Ectodermal cell (in vitro differentiated cells): ENCODE data around the gene TIPRL.
A peak's percentile ranks its signal among the peaks of the same experiment; 100 is the strongest.

ENCODE experiments used
- H3K27ac ChIP-seq: 2 replicates; pipeline ENCODE4 v1.7.0; 2013; ENCODE audit warnings: mild to moderate bottlenecking, low read depth, low read length; ENCODE audit not compliant: insufficient read depth, poor library complexity, severe bottlenecking
- H3K27me3 ChIP-seq: 2 replicates; pipeline ENCODE4 v1.7.0; 2013; ENCODE audit warnings: mild to moderate bottlenecking, low read length; ENCODE audit not compliant: insufficient read depth, control insufficient read depth, poor library complexity, severe bottlenecking
- H3K36me3 ChIP-seq: one replicate; pipeline ENCODE4 v1.7.0; 2013; ENCODE audit warnings: low read length; ENCODE audit not compliant: control insufficient read depth, insufficient read depth
- H3K4me1 ChIP-seq: one replicate; pipeline ENCODE4 v1.7.0; 2013; ENCODE audit warnings: low read length; ENCODE audit not compliant: control insufficient read depth, insufficient read depth
- H3K4me3 ChIP-seq: 2 replicates; pipeline ENCODE4 v1.7.0; 2013; ENCODE audit warnings: low read depth, low read length, control low read depth; ENCODE audit not compliant: insufficient read depth
- H3K9me3 ChIP-seq: 2 replicates; pipeline ENCODE4 v1.7.0; 2013; ENCODE audit warnings: mild to moderate bottlenecking, low read length, moderate library complexity; ENCODE audit not compliant: control insufficient read depth
- WGBS, 2 experiments: methylation state at CpG; one replicate each; pipeline ENCODE4 v1.1.7; 2013; ENCODE audit warnings: missing lambda C conversion rate in 2 of 2; 5-methylcytosine and 5-hydroxymethylcytosine counted together

Gene TIPRL

DNA sequence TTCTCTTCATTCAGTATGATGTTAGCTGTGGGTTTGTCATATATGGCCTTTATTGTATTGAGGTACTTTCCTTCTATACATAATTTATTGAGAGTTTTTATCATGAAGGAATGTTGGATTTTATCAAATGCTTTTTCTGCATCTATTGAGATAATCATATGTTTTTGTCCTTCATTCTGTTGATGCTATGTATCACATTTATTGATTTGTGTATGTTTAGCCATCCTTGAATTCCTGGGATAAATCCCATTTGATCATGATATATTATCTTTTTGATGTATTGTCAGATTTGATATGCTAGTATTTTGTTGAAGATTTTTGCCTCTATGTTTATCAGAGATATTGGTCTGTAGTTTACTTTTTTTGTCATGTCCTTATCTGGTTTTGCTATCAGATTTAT, 21.1 kb upstream of the TIPRL start:
- Histone ChIP-seq H3K27me3 (no peaks in the 10 kb centered on the region), H3K9me3 (no peaks in the 10 kb centered on the region), H3K36me3 (no peaks in the 10 kb centered on the region), H3K27ac (no peak overlapping the region), H3K4me3 (no peak overlapping the region), H3K4me1 (no peaks in the 10 kb centered on the region)

DNA sequence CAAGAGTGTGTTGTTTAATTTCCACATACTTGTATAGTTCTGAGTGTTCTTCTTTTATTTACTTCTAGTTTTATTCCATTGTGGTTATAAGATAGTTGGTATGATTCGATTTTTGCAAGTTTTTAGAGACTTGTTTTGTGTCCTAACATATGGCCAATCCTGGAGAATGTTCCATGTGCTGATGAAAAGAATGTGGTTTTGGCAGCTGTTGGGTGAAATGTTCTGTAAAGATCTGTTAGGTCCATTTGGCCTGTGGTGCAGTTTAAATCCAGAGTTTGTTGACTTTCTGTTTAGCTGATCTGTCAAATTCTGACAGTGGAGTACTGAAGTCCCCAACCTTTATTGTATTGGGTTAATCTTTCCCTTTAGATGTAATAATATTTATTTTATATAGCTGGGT, 19.5 kb upstream of the TIPRL start:
- no peaks in the 10 kb centered on the region for H3K4me1 ChIP-seq
- no peak overlapping the region for H3K4me3 ChIP-seq
- no peaks in the 10 kb centered on the region for H3K36me3 ChIP-seq
- WGBS, 2 experiments, result 71 to 88% methylated on average over 1 of the region's 1 CpG
- no peaks in the 10 kb centered on the region for H3K9me3 ChIP-seq
- no peak overlapping the region for H3K27ac ChIP-seq
- no peaks in the 10 kb centered on the region for H3K27me3 ChIP-seq

- no peak overlapping the region for H3K4me3 ChIP-seq
- no peak overlapping the region for H3K27ac ChIP-seq
- H3K27me3 ChIP-seq, result no peaks in the 10 kb centered on the region
- WGBS, 2 experiments, result 100% methylated on average over 1 of the region's 1 CpG
- no peaks in the 10 kb centered on the region for H3K36me3 ChIP-seq
- H3K9me3 ChIP-seq, result no peaks in the 10 kb centered on the region
- no peaks in the 10 kb centered on the region for H3K4me1 ChIP-seq
These were observed 18.8 kb upstream of the TIPRL start for GRCh38 chr1:168159979-168160378.

DNA sequence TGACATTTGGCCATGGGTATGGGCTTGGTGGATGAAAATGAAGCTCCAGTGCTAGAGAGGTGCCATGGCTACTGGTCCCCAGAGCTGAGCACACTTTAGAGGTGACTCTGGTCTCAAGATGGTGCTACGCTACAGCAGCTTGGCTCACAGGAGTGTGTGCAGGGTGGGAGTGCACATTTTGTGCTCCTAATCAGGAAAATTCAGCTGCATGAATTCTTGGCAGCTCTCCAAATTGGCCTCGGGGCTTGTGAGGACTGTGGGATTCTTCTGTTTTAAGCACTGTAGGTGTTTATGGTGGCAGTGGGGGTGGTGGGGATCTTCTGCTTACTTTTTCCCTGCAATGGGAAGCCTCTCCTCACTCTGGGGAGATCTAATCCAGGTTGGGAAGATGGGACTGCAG, 17.3 kb upstream of the TIPRL start:
- Histone ChIP-seq H3K4me3 (no peak overlapping the region), H3K4me1 (no peaks in the 10 kb centered on the region), H3K27me3 (no peaks in the 10 kb centered on the region), H3K36me3 (no peaks in the 10 kb centered on the region), H3K9me3 (no peaks in the 10 kb centered on the region), H3K27ac (no peak overlapping the region)
- WGBS, 2 experiments, result 89 to 94% methylated on average over 2 of the region's 2 CpGs

GRCh38 chr1:168163670-168164069, 15.1 kb upstream of the TIPRL start:
- no peaks in the 10 kb centered on the region for H3K9me3 ChIP-seq
- 88% methylated on average over 3 of the region's 3 CpGs for WGBS, 2 experiments
- H3K27ac ChIP-seq, result no peak overlapping the region
- no peak overlapping the region for H3K4me3 ChIP-seq
- no peaks in the 10 kb centered on the region for H3K27me3 ChIP-seq
- no peaks in the 10 kb centered on the region for H3K36me3 ChIP-seq
- H3K4me1 ChIP-seq, result no peaks in the 10 kb centered on the region

DNA sequence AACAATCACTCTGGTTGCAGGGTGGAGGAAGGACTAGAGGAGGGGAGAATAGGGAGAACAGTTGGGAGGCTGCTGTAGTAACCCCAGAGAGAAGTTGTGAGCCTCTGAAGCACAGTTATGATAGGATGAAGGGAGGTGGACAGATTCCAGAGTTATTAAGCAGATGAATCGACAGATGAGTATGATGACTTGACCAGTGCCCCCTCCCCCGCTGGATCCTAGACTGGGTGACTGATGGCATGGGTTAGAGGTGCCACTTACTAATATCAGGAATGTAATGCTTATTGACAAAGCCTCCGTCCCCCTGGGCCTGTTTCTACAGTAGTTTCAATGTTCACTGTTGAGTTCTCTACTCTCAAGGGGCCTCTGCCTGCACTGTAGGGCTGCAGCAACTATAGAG, 14.0 kb upstream of the TIPRL start:
- Histone ChIP-seq H3K9me3 (no peaks in the 10 kb centered on the region), H3K4me1 (no peaks in the 10 kb centered on the region), H3K27ac (no peak overlapping the region), H3K36me3 (no peaks in the 10 kb centered on the region), H3K4me3 (no peak overlapping the region), H3K27me3 (no peaks in the 10 kb centered on the region)
- WGBS, 2 experiments, result 89 to 92% methylated on average over 3 of the region's 3 CpGs

GRCh38 chr1:168167806-168168205, 11.0 kb upstream of the TIPRL start:
- no peaks in the 10 kb centered on the region for H3K27me3 ChIP-seq
- H3K27ac ChIP-seq, result no peak overlapping the region
- no peak overlapping the region for H3K4me3 ChIP-seq
- H3K9me3 ChIP-seq, result no peaks in the 10 kb centered on the region
- WGBS, 2 experiments, result 73 to 85% methylated on average over 2 of the region's 2 CpGs
- no peaks in the 10 kb centered on the region for H3K4me1 ChIP-seq
- no peaks in the 10 kb centered on the region for H3K36me3 ChIP-seq

DNA sequence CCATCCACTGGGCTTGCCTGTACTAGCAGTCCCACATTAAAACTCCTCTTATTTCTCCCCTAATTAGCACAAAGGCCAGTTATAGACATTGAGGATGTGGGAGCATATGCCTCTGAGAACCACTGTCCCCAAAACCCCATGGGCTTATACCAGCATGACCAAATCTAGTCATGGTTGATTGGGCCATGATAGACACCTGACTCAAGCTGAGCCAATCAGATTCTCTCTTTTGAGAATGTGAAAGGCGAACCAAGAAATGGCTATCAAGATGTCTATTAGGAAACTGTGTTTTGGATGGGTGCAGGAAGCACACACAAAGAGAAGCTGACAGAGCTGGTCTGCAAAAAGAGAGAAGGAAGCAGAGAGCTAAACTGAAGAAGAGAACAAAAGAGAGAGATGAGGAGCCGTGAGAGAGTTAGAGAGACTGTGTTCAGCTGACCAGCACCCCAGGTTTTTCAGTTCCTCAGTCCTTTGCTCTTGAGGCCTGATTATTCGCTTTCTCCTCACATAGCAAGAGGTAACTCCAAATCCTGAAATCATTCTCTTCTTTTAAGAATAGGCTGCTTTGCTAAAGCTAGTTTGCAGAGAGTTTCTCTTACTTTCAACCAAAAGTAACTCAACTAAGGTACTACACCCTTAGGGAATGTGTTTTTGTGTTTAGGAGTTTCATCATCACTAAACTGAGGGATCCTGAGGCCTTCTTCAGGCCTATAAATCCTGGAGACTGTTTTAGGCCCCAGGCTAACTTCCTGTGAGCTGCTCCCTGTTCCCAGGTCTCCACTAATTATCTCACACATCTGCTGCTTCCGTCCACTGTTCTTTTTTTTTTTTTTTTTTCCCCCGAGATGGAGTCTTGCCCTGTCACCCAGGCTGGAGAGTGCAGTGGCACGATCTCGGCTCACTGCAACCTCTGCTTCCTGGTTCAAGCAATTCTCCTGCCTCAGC, 7.9 kb upstream of the TIPRL start:
- no peak overlapping the region for H3K4me3 ChIP-seq
- no peak overlapping the region for H3K27ac ChIP-seq
- no peaks in the 10 kb centered on the region for H3K4me1 ChIP-seq
- no peaks in the 10 kb centered on the region for H3K9me3 ChIP-seq
- no peaks in the 10 kb centered on the region for H3K27me3 ChIP-seq
- no peaks in the 10 kb centered on the region for H3K36me3 ChIP-seq
- WGBS, 2 experiments, result 89% methylated on average over 7 of the region's 7 CpGs

GRCh38 chr1:168172250-168172915, 6.4 kb upstream of the TIPRL start:
- Histone ChIP-seq H3K4me3 (no peak overlapping the region), H3K27ac (no peak overlapping the region), H3K27me3 (no peaks in the 10 kb centered on the region), H3K36me3 (no peaks in the 10 kb centered on the region), H3K9me3 (no peaks in the 10 kb centered on the region), H3K4me1 (no peaks in the 10 kb centered on the region)
- WGBS, 2 experiments, result 96 to 97% methylated on average over 3 of the region's 3 CpGs

DNA sequence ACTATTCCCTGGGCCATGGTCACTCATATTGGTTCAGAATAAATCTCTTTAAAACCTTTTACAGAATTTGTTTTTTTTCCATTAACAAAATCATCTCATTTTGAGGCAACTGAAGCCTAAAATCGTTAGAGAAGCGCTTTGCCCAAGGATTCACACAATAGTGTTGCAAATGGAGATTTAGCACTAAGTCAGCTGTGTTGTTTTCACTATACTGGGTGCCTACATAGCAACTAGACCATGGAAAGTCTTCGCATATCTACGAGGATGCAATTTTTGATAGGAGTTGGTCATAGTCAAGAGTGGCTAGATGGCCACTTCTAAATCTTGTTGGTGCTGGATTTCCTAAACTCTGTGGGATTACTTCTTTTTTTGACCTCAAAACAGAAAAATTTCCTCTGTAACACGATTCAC, 530 bp upstream of the TIPRL start:
- H3K27ac ChIP-seq, result peak overlapping the region; percentile 65
- no peaks in the 10 kb centered on the region for H3K9me3 ChIP-seq
- 74 to 76% methylated on average over 5 of the region's 5 CpGs for WGBS, 2 experiments
- H3K27me3 ChIP-seq, result no peaks in the 10 kb centered on the region
- H3K4me3 ChIP-seq, result peak overlapping the region; percentile 94
- peaks cover 6% of the 10 kb centered on the region for H3K4me1 ChIP-seq
- H3K36me3 ChIP-seq, result no peaks in the 10 kb centered on the region
